ENCODE data around the gene EIF3A. TPM values are rescaled to one million over a fixed set of nuclear protein-coding genes. Genes with fewer than 3 reads are reported as not detected.

Gene EIF3A
- total and polyA plus RNA-seq, 9 of the 15 experiments (the other 6 are each of a cell fraction or from before 2014, with no cell fraction given): 19.6 to 163 (median 102) TPM

DNA sequence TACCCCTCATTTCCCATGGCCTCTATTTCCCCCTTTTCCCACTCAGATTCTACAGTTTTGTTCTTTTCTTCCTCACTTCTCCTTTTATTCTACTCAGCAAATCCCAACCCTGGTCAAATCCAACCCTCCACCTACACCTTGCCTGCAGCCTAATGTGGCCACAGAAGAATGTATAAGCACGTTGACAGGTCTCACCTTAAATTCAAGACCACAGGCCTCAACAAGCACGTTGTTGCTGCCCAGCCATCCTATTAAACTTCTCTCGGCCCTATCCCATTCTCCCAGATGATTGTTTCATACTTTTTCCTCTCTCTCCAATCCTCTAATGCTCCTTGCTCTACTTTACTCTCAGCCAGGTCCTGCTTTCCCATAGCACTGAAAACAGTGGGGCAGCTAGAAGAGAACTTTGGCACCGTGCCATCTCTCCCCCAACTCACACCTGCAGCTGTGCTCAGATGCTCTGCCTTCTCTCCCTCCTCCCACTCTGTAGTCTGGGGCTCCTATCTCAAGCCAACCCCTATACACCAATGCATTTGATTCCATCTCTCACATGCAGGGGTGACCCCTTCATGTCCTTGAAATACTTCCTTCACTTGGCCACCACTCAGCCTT is 6.8 kb upstream of the EIF3A start:
- CTCF ChIA-PET (ENCODE audit: low intra/inter-chr PET ratio): no interaction called here
- Histone ChIP-seq H3K9ac (ENCODE audit: insufficient read depth in 1 of 2, low read depth in 2 of 2, low read length in 2 of 2) (no peak overlapping the region), H3K4me3 (no peak overlapping the region), H4K20me1 (replicated peaks; ENCODE audit: control insufficient read depth, insufficient read depth, low read length) (no peaks in the 10 kb centered on the region), H3K4me1 (replicated peaks in 1 of 2; ENCODE audit: control insufficient read depth in 2 of 2, insufficient read depth in 2 of 2, low read length in 2 of 2) (peaks cover 13 to 23% of the 10 kb centered on the region in 2 experiments; a peak in 4 of 5 replicates), H3K79me2 (ENCODE audit: control insufficient read depth, insufficient read depth, low read length) (no peaks in the 10 kb centered on the region), H3K27me3 (ENCODE audit: control insufficient read depth in 2 of 2, insufficient read depth in 2 of 2, low read length in 2 of 2) (no peaks in the 10 kb centered on the region), H2AFZ (ENCODE audit: low read depth, low read length) (no peak overlapping the region), H3K9me3 (replicated peaks; ENCODE audit: control insufficient read depth, insufficient read depth, low read depth, low read length) (no peaks in the 10 kb centered on the region), H3K4me2 (ENCODE audit: insufficient read depth, low read length) (no peak overlapping the region), H3K27ac (ENCODE audit: extremely low read depth, low read depth, low read length) (no peak overlapping the region), H3K36me3 (ENCODE audit: control insufficient read depth, insufficient read depth, low read length) (no peaks in the 10 kb centered on the region), H3K9me1 (ENCODE audit: control insufficient read depth, insufficient read depth, low read length) (no peaks in the 10 kb centered on the region)
- intact Hi-C loops (cut with micrococcal nuclease) (no loop called here), in situ Hi-C loops (cut with MboI) (no loop called here)
- ATAC-seq (no peak), FAIRE-seq (no peak), DNase-seq (ENCODE audit: extremely low read depth in 1 of 4, low spot score in 3 of 4) (no peak)
- no TSS peak for BruUV-seq (replicated peaks)
- 36% methylated on average over 3 of the region's 4 CpGs for WGBS (ENCODE audit: insufficient coverage, low coverage, missing lambda C conversion rate)
- POLR2A ChIA-PET: no interaction called here
- TF ChIP-seq NFIC (IDR thresholded peaks at IDR 0.05) (peak; percentile 97), ZNF76 (CRISPR knock-in tag; IDR thresholded peaks at IDR 0.05; ENCODE audit: borderline replicate concordance) (no peak), NFIX (CRISPR knock-in tag; IDR thresholded peaks at IDR 0.05; ENCODE audit: low read depth) (peak; percentile 68), NEUROD1 (IDR thresholded peaks at IDR 0.05; ENCODE audit: borderline replicate concordance, low read depth, low read length, partially characterized antibody) (no peak), NR4A1 (CRISPR knock-in tag; IDR thresholded peaks at IDR 0.05) (no peak), NR4A1 (tag; IDR thresholded peaks at IDR 0.05) (no peak)
- TF ChIP-seq, protein P1, sequence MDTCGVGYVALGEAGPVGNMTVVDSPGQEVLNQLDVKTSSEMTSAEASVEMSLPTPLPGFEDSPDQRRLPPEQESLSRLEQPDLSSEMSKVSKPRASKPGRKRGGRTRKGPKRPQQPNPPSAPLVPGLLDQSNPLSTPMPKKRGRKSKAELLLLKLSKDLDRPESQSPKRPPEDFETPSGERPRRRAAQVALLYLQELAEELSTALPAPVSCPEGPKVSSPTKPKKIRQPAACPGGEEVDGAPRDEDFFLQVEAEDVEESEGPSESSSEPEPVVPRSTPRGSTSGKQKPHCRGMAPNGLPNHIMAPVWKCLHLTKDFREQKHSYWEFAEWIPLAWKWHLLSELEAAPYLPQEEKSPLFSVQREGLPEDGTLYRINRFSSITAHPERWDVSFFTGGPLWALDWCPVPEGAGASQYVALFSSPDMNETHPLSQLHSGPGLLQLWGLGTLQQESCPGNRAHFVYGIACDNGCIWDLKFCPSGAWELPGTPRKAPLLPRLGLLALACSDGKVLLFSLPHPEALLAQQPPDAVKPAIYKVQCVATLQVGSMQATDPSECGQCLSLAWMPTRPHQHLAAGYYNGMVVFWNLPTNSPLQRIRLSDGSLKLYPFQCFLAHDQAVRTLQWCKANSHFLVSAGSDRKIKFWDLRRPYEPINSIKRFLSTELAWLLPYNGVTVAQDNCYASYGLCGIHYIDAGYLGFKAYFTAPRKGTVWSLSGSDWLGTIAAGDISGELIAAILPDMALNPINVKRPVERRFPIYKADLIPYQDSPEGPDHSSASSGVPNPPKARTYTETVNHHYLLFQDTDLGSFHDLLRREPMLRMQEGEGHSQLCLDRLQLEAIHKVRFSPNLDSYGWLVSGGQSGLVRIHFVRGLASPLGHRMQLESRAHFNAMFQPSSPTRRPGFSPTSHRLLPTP (IDR thresholded peaks at IDR 0.05; ENCODE audit: borderline replicate concordance, extremely low read depth, insufficient read length): no peak
- TF ChIP-seq, protein P2, sequence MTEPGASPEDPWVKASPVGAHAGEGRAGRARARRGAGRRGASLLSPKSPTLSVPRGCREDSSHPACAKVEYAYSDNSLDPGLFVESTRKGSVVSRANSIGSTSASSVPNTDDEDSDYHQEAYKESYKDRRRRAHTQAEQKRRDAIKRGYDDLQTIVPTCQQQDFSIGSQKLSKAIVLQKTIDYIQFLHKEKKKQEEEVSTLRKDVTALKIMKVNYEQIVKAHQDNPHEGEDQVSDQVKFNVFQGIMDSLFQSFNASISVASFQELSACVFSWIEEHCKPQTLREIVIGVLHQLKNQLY (CRISPR knock-in tag; conservative IDR thresholded peaks at IDR 0.05): no peak
- TF ChIP-seq, protein P3, sequence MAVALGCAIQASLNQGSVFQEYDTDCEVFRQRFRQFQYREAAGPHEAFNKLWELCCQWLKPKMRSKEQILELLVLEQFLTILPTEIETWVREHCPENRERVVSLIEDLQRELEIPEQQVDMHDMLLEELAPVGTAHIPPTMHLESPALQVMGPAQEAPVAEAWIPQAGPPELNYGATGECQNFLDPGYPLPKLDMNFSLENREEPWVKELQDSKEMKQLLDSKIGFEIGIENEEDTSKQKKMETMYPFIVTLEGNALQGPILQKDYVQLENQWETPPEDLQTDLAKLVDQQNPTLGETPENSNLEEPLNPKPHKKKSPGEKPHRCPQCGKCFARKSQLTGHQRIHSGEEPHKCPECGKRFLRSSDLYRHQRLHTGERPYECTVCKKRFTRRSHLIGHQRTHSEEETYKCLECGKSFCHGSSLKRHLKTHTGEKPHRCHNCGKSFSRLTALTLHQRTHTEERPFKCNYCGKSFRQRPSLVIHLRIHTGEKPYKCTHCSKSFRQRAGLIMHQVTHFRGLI (CRISPR knock-in tag; IDR thresholded peaks at IDR 0.05): no peak
- TF ChIP-seq, protein P4, sequence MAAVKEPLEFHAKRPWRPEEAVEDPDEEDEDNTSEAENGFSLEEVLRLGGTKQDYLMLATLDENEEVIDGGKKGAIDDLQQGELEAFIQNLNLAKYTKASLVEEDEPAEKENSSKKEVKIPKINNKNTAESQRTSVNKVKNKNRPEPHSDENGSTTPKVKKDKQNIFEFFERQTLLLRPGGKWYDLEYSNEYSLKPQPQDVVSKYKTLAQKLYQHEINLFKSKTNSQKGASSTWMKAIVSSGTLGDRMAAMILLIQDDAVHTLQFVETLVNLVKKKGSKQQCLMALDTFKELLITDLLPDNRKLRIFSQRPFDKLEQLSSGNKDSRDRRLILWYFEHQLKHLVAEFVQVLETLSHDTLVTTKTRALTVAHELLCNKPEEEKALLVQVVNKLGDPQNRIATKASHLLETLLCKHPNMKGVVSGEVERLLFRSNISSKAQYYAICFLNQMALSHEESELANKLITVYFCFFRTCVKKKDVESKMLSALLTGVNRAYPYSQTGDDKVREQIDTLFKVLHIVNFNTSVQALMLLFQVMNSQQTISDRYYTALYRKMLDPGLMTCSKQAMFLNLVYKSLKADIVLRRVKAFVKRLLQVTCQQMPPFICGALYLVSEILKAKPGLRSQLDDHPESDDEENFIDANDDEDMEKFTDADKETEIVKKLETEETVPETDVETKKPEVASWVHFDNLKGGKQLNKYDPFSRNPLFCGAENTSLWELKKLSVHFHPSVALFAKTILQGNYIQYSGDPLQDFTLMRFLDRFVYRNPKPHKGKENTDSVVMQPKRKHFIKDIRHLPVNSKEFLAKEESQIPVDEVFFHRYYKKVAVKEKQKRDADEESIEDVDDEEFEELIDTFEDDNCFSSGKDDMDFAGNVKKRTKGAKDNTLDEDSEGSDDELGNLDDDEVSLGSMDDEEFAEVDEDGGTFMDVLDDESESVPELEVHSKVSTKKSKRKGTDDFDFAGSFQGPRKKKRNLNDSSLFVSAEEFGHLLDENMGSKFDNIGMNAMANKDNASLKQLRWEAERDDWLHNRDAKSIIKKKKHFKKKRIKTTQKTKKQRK (IDR thresholded peaks at IDR 0.05; ENCODE audit: borderline replicate concordance, low read depth, low read length): no peak
- TF ChIP-seq, protein P5, sequence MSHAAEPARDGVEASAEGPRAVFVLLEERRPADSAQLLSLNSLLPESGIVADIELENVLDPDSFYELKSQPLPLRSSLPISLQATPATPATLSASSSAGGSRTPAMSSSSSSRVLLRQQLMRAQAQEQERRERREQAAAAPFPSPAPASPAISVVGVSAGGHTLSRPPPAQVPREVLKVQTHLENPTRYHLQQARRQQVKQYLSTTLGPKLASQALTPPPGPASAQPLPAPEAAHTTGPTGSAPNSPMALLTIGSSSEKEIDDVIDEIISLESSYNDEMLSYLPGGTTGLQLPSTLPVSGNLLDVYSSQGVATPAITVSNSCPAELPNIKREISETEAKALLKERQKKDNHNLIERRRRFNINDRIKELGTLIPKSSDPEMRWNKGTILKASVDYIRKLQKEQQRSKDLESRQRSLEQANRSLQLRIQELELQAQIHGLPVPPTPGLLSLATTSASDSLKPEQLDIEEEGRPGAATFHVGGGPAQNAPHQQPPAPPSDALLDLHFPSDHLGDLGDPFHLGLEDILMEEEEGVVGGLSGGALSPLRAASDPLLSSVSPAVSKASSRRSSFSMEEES (CRISPR knock-in tag; IDR thresholded peaks at IDR 0.05): no peak

Measured in K562 (cell line).